SK-N-SH treated with all-trans-retinoic acid at 6 μM for 48 hours (cell line): ENCODE measurements around the gene KRT83.

Experiments
- CREB5 ChIP-seq: fragments of 250-450 bp; sonication (Bioruptor Pico); IDR thresholded peaks from 2 replicates; pipeline ENCODE4 v1.5.1; 2020; ENCODE audit warnings: low read depth, mild to moderate bottlenecking, moderate library complexity
- CSDC2 ChIP-seq: fragments of 250-450 bp; sonication (Bioruptor Pico); IDR thresholded peaks from 2 replicates; pipeline ENCODE4 v1.5.0; 2020; ENCODE audit warnings: mild to moderate bottlenecking, moderate library complexity
- ESRRG ChIP-seq: fragments of 250-450 bp; sonication (Bioruptor Pico); IDR thresholded peaks from 2 replicates; pipeline ENCODE4 v1.6.1; 2021; ENCODE audit warnings: mild to moderate bottlenecking
- OSR1 ChIP-seq: fragments of 250-450 bp; sonication (Bioruptor Pico); IDR thresholded peaks from 2 replicates; pipeline ENCODE4 v1.8.0; 2022; ENCODE audit warnings: moderate library complexity, mild to moderate bottlenecking, inconsistent platforms
- PATZ1 ChIP-seq: fragments of 250-450 bp; sonication (Bioruptor Pico); IDR thresholded peaks from 2 replicates; pipeline ENCODE4 v1.8.0; 2020; ENCODE audit warnings: mild to moderate bottlenecking, moderate library complexity, borderline replicate concordance
- PPARA ChIP-seq: fragments of 250-450 bp; sonication (Bioruptor Pico); IDR thresholded peaks from 2 replicates; pipeline ENCODE4 v1.5.0; 2020; ENCODE audit warnings: mild to moderate bottlenecking, borderline replicate concordance
- RARB ChIP-seq: fragments of 250-450 bp; sonication (Bioruptor Pico); IDR thresholded peaks from 2 replicates; pipeline ENCODE4 v1.8.0; 2021; ENCODE audit warnings: mild to moderate bottlenecking, moderate library complexity
- TOX ChIP-seq: fragments of 250-450 bp; sonication (Bioruptor Pico); IDR thresholded peaks from 2 replicates; pipeline ENCODE4 v1.8.0; 2021; ENCODE audit warnings: mild to moderate bottlenecking, moderate library complexity, borderline replicate concordance
- ZFP3 ChIP-seq: fragments of 250-450 bp; sonication (Bioruptor Pico); IDR thresholded peaks from 2 replicates; pipeline ENCODE4 v1.5.0; 2020; ENCODE audit warnings: mild to moderate bottlenecking, moderate library complexity
- ZNF565 ChIP-seq: fragments of 450-650 bp; formaldehyde crosslinking; conservative IDR thresholded peaks from 2 replicates; pipeline ENCODE4 v1.5.0; 2020; ENCODE audit warnings: low read depth, mild to moderate bottlenecking, moderate library complexity
- ZNF8 ChIP-seq: fragments of 450-650 bp; formaldehyde crosslinking; IDR thresholded peaks from 2 replicates; pipeline ENCODE4 v1.5.0; 2020; ENCODE audit warnings: mild to moderate bottlenecking, moderate library complexity

GRCh38 chr12:52368508-52368907, 47.3 kb upstream of the KRT83 start:
- TF ChIP-seq ZFP3 (no peak), PPARA (CRISPR knock-in tag) (no peak), TOX (CRISPR knock-in tag) (no peak), OSR1 (no peak), PATZ1 (CRISPR knock-in tag) (no peak), RARB (no peak), ZNF565 (no peak), CSDC2 (CRISPR knock-in tag) (no peak), ESRRG (CRISPR knock-in tag) (no peak), ZNF8 (CRISPR knock-in tag) (no peak), CREB5 (CRISPR knock-in tag) (no peak)
